Right renal pelvis (tissue), 4 donors: ENCODE measurements around the gene DYNLT4. TPM values are rescaled to one million over a fixed set of nuclear protein-coding genes. Genes with fewer than 3 reads are reported as not detected.
A peak's percentile ranks its signal among the peaks of the same experiment; 100 is the strongest.
"Not testable (repeated sequence)": the region's sequence is repeated elsewhere in the genome, so short reads cannot be mapped to it uniquely, and the experiment has no call there.

ENCODE experiments used
- DNase-seq, 4 donors: peaks; one replicate each; pipeline ENCODE4 v3.0.0-alpha.2; 2013; ENCODE audit warnings: low read depth in 4 of 4, low spot score in 3 of 4, missing footprints in 1 of 4
- polyA plus RNA-seq, 4 donors: library from polyadenylated mRNA; unstranded; fragments of 120-200 nt; gene quantifications; one replicate each; pipeline ENCODE4 v1.2.1, GENCODE V29; 2013; ENCODE audit not compliant: insufficient read length in 4 of 4

Gene DYNLT4
- polyA plus RNA-seq, 4 donors: 0.26 TPM; not detected in 3

DNA sequence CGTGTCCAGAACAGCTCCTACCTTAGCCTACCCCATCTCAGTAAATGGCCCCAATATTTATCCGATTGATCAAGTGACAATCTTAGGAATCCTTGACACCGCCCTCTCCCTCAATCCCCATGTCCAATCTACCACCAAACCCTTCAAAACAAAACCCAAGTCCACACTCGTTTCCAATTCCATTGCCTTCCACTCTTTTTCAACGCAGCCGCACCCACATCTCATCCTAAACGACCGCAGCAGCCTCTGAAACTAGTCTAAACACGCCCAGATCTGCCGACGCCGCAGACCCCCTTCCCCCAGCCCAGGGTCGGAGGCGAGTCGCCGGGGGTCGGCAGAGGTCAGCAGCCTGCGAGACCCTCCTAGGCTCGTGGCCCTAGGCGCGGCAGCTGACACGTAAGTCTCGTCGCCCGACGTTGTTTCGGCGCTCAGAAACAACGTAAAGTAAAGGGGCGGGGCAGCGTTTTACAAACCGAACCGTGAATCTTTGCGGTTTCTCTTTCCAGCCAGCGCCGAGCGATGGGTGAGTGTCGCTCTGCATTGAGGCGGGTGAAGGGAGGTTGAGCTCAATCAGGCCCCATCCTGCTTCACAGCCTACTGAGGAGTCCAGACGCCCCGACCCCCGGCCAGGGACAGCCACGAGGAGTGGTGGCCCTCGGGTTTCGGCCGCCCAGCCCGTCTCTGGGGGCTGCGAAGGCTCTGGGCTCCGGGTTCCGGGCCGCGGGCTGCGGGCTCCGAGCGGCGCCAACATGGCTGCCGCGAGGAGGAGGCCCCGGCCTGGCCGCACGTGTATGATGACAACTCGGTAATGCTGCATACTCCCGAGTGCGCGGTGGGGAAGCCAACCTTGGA, 31.8 kb downstream of the DYNLT4 start, which contains the start of gene RPS8:
RPS8 (plus strand) TSS at position 463 of the 852 bp plus-strand sequence; CDS start at position 520, 57 bp downstream.
- peak; percentile 91 to 95 (median 92) for DNase-seq

DNA sequence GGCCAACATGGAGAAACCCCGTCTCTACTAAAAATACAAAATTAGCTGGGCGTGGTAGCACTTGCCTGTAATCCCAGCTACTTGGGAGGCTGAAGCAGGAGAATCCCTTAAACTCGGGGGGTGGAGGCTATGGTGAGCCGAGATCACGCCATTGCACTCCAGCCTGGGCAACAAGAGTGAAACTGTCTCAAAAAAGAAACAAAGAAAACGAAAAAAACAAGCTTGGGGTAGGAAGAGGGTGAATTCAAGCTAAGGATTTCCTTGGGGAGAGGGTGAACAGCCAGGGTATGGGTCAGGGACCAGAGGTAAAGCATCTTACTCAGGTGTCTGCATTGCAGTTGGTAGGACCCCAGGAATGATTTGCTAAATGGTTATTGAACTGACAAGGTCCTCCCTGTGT, 40.7 kb downstream of the DYNLT4 start:
- not testable (repeated sequence) for DNase-seq

DNA sequence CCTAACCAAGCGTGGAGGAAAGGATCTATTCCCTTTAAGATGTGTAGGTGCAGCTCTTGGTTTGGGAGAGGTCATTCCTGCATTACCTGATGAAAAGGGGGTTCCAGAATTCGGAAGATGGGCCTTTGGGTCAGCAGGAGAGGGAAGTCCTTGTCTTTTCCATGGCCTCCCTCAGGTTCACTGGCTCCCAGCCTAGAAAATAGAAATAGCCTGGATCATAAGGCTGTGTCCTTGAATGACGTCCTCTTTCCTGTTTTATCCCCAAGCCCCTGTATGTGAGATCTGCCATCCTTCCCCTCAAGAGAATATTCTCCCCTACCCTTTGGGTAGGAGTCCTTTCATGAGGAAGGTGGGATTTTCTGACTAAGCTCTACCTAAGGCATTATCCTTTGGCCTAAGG, 46.3 kb downstream of the DYNLT4 start:
- no peak for DNase-seq

DNA sequence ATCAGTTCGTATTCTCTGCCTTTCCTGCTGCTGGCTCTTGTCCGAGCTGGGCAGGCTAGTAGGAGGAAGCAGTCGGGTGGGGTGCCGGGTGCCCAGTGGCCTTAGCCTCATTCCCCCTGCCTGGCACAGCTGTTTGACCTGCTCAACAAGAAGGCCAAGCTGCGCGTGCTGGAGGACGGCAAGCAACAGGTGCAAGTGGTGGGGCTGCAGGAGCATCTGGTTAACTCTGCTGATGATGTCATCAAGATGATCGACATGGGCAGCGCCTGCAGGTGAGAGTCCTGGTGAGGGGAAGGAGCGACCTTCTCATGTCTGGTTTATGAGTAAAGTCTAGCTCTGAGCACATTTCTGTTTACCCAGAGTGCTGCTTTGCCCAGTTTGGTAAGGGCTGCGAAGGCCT, 48.1 kb downstream of the DYNLT4 start:
- no peak for DNase-seq

DNA sequence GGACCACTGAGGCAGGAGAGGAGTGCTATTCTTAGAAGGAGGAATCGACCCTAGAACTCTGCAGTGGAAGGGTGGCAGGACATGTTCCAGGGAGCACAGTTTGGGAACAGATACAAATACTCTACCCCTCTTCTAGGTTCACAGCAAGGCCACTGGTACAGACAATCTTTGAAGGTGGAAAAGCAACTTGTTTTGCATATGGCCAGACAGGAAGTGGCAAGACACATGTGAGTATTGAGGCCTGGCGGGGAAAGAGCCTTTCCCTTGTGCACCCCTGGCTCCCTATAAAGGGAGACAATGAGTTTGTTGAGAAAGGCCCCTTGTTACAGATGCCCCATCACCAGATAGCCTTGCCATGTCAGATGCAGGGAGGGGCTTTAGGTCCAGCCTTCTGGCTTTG, 49.7 kb downstream of the DYNLT4 start:
- DNase-seq: no peak

Other genes starting within 250 kb of the DYNLT4 start
- gene TMEM53, start 132.9 kb downstream of the DYNLT4 start, polyA plus RNA-seq: 10 to 100 TPM; 12.0 to 13.7 (median 13.3) TPM
- gene ARMH1, start 132.6 kb downstream of the DYNLT4 start, polyA plus RNA-seq: 1 to 10 TPM; 3.2 to 8.2 (median 5.8) TPM
- 1 to 10 TPM in 1 of 4 donors, not detected in 3; 4.1 TPM for gene RNU5D-1, start 76.2 kb downstream of the DYNLT4 start, polyA plus RNA-seq
- gene KIF2C, start 67.5 kb downstream of the DYNLT4 start, polyA plus RNA-seq: 10 to 100 TPM; 23.7 to 26.0 (median 24.6) TPM
- 1,000 to 10,000 TPM; 2,111 to 2,587 (median 2,263) TPM for gene RPS8, start 31.8 kb downstream of the DYNLT4 start, polyA plus RNA-seq
- 1 to 10 TPM in 1 of 4 donors, under 1 TPM in 3; 0.69 to 1.3 (median 0.80) TPM for gene BEST4, start 19.2 kb downstream of the DYNLT4 start, polyA plus RNA-seq
- 1 to 10 TPM; 5.3 to 8.4 (median 6.6) TPM for gene PLK3, start 7.0 kb downstream of the DYNLT4 start, polyA plus RNA-seq
- 10 to 100 TPM; 10.0 to 11.4 (median 10.6) TPM for gene BTBD19, start 1.2 kb upstream of the DYNLT4 start, polyA plus RNA-seq
- gene PTCH2, start 35.9 kb upstream of the DYNLT4 start, polyA plus RNA-seq: 1 to 10 TPM; 4.5 to 6.2 (median 5.0) TPM
- gene EIF2B3, start 179.2 kb upstream of the DYNLT4 start, polyA plus RNA-seq: 10 to 100 TPM; 32.9 to 36.6 (median 34.0) TPM
- 10 to 100 TPM; 32.0 to 33.4 (median 32.8) TPM for gene HECTD3, start 204.0 kb upstream of the DYNLT4 start, polyA plus RNA-seq
- 100 to 1,000 TPM in 3 of 4 donors, 10 to 100 TPM in 1; 98.8 to 112 (median 105) TPM for gene UROD, start 204.9 kb upstream of the DYNLT4 start, polyA plus RNA-seq